GM21619 (cell line): ENCODE results near the gene MYO7A.

ENCODE experiments used
- ATAC-seq: cut with Tn5 transposase; IDR thresholded peaks from one replicate; pipeline ENCODE4 v1.9.1; 2021; ENCODE audit not compliant: unreplicated experiment

MYO7A gene

GRCh38 chr11:77144857-77145428 is 16.9 kb downstream of the MYO7A start:
- no peak for ATAC-seq

GRCh38 chr11:77146261-77147035 is 18.4 kb downstream of the MYO7A start:
- ATAC-seq, result no peak

- ATAC-seq, result no peak
Measured at GRCh38 chr11:77147036-77147315, 18.9 kb downstream of the MYO7A start.

- ATAC-seq, result no peak
Measured at GRCh38 chr11:77147668-77148321, 19.7 kb downstream of the MYO7A start.

- no peak for ATAC-seq
Measured at GRCh38 chr11:77148963-77149715, 21.1 kb downstream of the MYO7A start.

GRCh38 chr11:77149716-77150392 is 21.8 kb downstream of the MYO7A start:
- no peak for ATAC-seq

- no peak for ATAC-seq
Measured at GRCh38 chr11:77150836-77151235, 22.8 kb downstream of the MYO7A start.

GRCh38 chr11:77151804-77152509 is 23.9 kb downstream of the MYO7A start:
- ATAC-seq, result no peak

GRCh38 chr11:77152846-77153245 is 24.8 kb downstream of the MYO7A start:
- no peak for ATAC-seq

- no peak for ATAC-seq
Measured at GRCh38 chr11:77153276-77154185, 25.5 kb downstream of the MYO7A start.

GRCh38 chr11:77154381-77155081 is 26.5 kb downstream of the MYO7A start:
- ATAC-seq, result no peak

- ATAC-seq, result no peak
Measured at GRCh38 chr11:77155082-77155475, 27.0 kb downstream of the MYO7A start.

- no peak for ATAC-seq
Measured at GRCh38 chr11:77155556-77156130, 27.6 kb downstream of the MYO7A start.

GRCh38 chr11:77156396-77157195 is 28.6 kb downstream of the MYO7A start:
- ATAC-seq, result no peak

- no peak for ATAC-seq
Measured at GRCh38 chr11:77158041-77158695, 30.1 kb downstream of the MYO7A start.

- no peak for ATAC-seq
Measured at GRCh38 chr11:77159219-77159936, 31.3 kb downstream of the MYO7A start.
